CD4-positive, alpha-beta T cell (primary cell): Measurements from ENCODE around the gene TMEM164. TPM values are rescaled to one million over a fixed set of nuclear protein-coding genes. Genes with fewer than 3 reads are reported as not detected.
A peak's percentile ranks its signal among the peaks of the same experiment; 100 is the strongest.

Experiments used
- ATAC-seq: fragments of 200-7000 bp; cut with Tn5 transposase; one replicate; pipeline ENCODE4 v1.10.0; 2022; ENCODE audit warnings: mild to moderate bottlenecking; ENCODE audit not compliant: poor library complexity
- CTCF ChIA-PET: fragments of 350-600 bp; sonication (Branson Sonifier 250); formaldehyde crosslinking; loops from one replicate; lab custom pipeline; 2021; ENCODE audit warnings: antibody characterized with exemption, inconsistent platforms; lab: Charles Lee
- POLR2A ChIA-PET: fragments of 350-600 bp; sonication (Branson Sonifier 250); formaldehyde crosslinking; loops from one replicate; lab custom pipeline; 2021; ENCODE audit warnings: antibody characterized with exemption, inconsistent platforms; lab: Charles Lee
- DNase-seq, 14 experiments: peaks; one replicate each; pipeline ENCODE4 v3.0.0-alpha.2; 2013 to 2020; ENCODE audit warnings: mixed read lengths in 2 of 14
- H3K27ac ChIP-seq, 2 donors: one replicate each; pipeline versions ENCODE4 v1.5.1 to v1.7.0; 2013; ENCODE audit warnings: low read length in 2 of 2, low read depth in 1 of 2, mild to moderate bottlenecking in 1 of 2
- H3K27me3 ChIP-seq, 2 experiments: 1 replicate in 1 of 2; 2 replicates in 1 of 2; pipeline versions ENCODE4 v1.6.1 to v1.7.0; 2013; ENCODE audit warnings: low read length in 2 of 2, control low read depth in 1 of 2, mild to moderate bottlenecking in 1 of 2, moderate library complexity in 1 of 2; ENCODE audit not compliant: insufficient read depth in 2 of 2, control insufficient read depth in 1 of 2
- H3K36me3 ChIP-seq: one replicate; pipeline ENCODE4 v1.6.1; 2013; ENCODE audit warnings: low read length, control low read depth; ENCODE audit not compliant: insufficient read depth
- H3K4me1 ChIP-seq: one replicate; pipeline ENCODE4 v1.6.1; 2013; ENCODE audit warnings: low read length, control low read depth; ENCODE audit not compliant: insufficient read depth
- H3K4me3 ChIP-seq: one replicate; pipeline ENCODE4 v1.5.1; 2013; ENCODE audit warnings: mild to moderate bottlenecking, low read length, moderate library complexity
- H3K9me3 ChIP-seq, 2 experiments: 1 replicate in 1 of 2; 2 replicates in 1 of 2; pipeline versions ENCODE4 v1.6.1 to v1.7.0; 2013; ENCODE audit warnings: low read length in 2 of 2, mild to moderate bottlenecking in 2 of 2, control low read depth in 1 of 2, moderate library complexity in 1 of 2; ENCODE audit not compliant: control insufficient read depth in 1 of 2, insufficient read depth in 1 of 2
- H3K27ac Mint-ChIP-seq: one replicate; pipeline ENCODE4 v1.8.0; 2020; ENCODE audit warnings: mixed read lengths
- H3K27me3 Mint-ChIP-seq: one replicate; pipeline ENCODE4 v1.8.0; 2021; ENCODE audit warnings: mixed read lengths
- H3K36me3 Mint-ChIP-seq: one replicate; pipeline ENCODE4 v1.8.0; 2021; ENCODE audit warnings: low read depth, mixed read lengths
- H3K4me1 Mint-ChIP-seq: one replicate; pipeline ENCODE4 v1.8.0; 2021; ENCODE audit warnings: low read depth, mixed read lengths
- H3K4me3 Mint-ChIP-seq: one replicate; pipeline ENCODE4 v1.8.0; 2020; ENCODE audit warnings: mild to moderate bottlenecking, mixed read lengths
- H3K9me3 Mint-ChIP-seq: one replicate; pipeline ENCODE4 v1.8.0; 2020; ENCODE audit warnings: mixed read lengths
- intact Hi-C, 2 experiments: fragments of 100-400 bp; cut with DNase I in 1 of 2; cut with micrococcal nuclease in 1 of 2; formaldehyde crosslinking; loops; one replicate each; pipeline versions ENCODE4 v1.15.1 to v1.9.0; 2023 to 2025; cut with DNase I, micrococcal nuclease
- total RNA-seq, 174 experiments: library from RNA in 2 of 174; stranded (reverse) in 2 of 174; gene quantifications; one replicate each; pipeline ENCODE4 v1.2.3 and lab custom pipeline; 2021 to 2026
- TF ChIP-seq, protein P1 (sequence below): fragments of 200-600 bp; IDR thresholded peaks from one replicate; pipeline ENCODE4 v1.8.0; 2022; ENCODE audit warnings: antibody characterized with exemption, mild to moderate bottlenecking

TMEM164 gene
- total RNA-seq, 2 experiments from 2014 or later, result 11.1 to 13.4 TPM

DNA sequence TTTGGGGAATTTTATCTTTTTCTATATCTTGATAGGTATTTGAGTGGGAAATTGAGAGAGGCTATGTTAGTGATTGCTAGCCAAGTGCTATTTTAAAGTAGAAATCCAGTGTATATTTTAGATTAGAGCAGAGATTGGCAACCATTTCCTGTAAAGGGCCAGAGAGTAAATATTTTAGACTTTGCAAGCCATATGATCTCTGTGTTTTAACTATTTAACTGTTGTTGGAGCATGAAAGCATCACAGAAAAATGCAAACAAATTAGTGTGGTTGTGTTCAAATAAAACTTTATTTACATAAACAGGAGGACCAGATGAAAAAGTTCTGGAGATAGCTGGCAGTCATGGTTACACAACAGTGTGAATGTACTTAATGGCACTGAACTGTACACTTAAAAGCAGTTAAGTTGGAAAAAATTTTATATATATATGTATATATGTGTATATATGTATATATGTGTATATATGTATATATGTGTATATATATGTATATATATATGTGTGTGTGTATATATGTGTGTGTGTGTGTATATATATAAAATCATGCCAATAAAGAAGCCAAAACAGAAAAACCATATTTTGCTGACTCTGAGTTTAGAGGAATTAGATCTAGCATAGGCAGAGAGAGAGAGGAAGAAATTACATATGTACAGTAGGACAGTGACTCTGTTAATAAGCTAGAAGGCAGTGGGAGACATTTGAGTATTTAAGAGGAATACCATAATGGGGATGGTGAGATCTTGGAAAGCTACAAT, 83.4 kb downstream of the TMEM164 start:
- Histone ChIP-seq H3K4me1 (peaks cover 2% of the 10 kb centered on the region), H3K27ac (no peak overlapping the region), H3K9me3 (no peaks in the 10 kb centered on the region), H3K27me3 (no peaks in the 10 kb centered on the region), H3K4me3 (no peak overlapping the region), H3K36me3 (no peaks in the 10 kb centered on the region)
- TF ChIP-seq, protein P1, sequence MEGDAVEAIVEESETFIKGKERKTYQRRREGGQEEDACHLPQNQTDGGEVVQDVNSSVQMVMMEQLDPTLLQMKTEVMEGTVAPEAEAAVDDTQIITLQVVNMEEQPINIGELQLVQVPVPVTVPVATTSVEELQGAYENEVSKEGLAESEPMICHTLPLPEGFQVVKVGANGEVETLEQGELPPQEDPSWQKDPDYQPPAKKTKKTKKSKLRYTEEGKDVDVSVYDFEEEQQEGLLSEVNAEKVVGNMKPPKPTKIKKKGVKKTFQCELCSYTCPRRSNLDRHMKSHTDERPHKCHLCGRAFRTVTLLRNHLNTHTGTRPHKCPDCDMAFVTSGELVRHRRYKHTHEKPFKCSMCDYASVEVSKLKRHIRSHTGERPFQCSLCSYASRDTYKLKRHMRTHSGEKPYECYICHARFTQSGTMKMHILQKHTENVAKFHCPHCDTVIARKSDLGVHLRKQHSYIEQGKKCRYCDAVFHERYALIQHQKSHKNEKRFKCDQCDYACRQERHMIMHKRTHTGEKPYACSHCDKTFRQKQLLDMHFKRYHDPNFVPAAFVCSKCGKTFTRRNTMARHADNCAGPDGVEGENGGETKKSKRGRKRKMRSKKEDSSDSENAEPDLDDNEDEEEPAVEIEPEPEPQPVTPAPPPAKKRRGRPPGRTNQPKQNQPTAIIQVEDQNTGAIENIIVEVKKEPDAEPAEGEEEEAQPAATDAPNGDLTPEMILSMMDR, result no peak
- H3K4me1 Mint-ChIP-seq, result peaks cover 36% of the 10 kb centered on the region
- no peak for ATAC-seq
- H3K27me3 Mint-ChIP-seq, result no peaks in the 10 kb centered on the region
- H3K27ac Mint-ChIP-seq, result no peak overlapping the region
- POLR2A ChIA-PET, result no interaction called here
- intact Hi-C loops, result no loop called here
- no peak overlapping the region for H3K4me3 Mint-ChIP-seq
- peaks cover 8% of the 10 kb centered on the region for H3K36me3 Mint-ChIP-seq
- H3K9me3 Mint-ChIP-seq, result no peaks in the 10 kb centered on the region
- no peak for DNase-seq
- CTCF ChIA-PET, result no interaction called here

DNA sequence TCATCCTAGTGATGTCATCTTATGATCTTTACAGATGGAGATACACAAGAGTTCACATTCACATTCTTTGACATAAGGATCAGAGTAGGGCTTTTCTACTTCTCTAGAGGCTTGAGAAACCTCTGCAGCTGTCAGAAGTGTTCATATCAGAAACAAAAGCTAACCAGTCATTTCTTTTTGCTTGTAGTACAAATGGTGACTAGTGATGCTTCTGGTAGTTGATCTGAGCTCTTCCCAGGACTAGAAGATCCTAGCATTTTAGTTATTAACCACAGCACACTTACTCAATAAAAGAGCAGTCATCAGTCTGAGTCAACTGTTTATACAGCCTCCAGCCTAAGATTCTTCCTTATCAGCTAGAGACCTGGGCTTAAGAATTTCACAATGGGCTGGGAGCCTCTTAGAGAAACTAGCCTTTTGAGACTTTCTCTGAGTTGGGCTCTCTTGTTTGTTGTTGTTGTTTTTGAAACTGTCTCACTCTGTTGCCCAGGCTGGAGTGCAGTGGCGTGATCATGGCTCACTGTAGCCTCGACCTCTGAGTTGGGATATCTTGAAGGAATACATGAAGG, 84.1 kb downstream of the TMEM164 start:
- Histone ChIP-seq H3K27ac (no peak overlapping the region), H3K36me3 (no peaks in the 10 kb centered on the region), H3K4me3 (no peak overlapping the region), H3K4me1 (peaks cover 2% of the 10 kb centered on the region), H3K27me3 (no peaks in the 10 kb centered on the region), H3K9me3 (no peaks in the 10 kb centered on the region)
- H3K9me3 Mint-ChIP-seq, result no peaks in the 10 kb centered on the region
- TF ChIP-seq, protein P1, result no peak
- peak in 2 of 14 experiments; percentile 15 to 24 for DNase-seq
- CTCF ChIA-PET, result no interaction called here
- H3K4me1 Mint-ChIP-seq, result peaks cover 36% of the 10 kb centered on the region
- intact Hi-C loops, result no loop called here
- no peak overlapping the region for H3K27ac Mint-ChIP-seq
- H3K4me3 Mint-ChIP-seq, result no peak overlapping the region
- POLR2A ChIA-PET, result no interaction called here
- no peaks in the 10 kb centered on the region for H3K27me3 Mint-ChIP-seq
- ATAC-seq, result no peak
- peaks cover 4% of the 10 kb centered on the region for H3K36me3 Mint-ChIP-seq

DNA sequence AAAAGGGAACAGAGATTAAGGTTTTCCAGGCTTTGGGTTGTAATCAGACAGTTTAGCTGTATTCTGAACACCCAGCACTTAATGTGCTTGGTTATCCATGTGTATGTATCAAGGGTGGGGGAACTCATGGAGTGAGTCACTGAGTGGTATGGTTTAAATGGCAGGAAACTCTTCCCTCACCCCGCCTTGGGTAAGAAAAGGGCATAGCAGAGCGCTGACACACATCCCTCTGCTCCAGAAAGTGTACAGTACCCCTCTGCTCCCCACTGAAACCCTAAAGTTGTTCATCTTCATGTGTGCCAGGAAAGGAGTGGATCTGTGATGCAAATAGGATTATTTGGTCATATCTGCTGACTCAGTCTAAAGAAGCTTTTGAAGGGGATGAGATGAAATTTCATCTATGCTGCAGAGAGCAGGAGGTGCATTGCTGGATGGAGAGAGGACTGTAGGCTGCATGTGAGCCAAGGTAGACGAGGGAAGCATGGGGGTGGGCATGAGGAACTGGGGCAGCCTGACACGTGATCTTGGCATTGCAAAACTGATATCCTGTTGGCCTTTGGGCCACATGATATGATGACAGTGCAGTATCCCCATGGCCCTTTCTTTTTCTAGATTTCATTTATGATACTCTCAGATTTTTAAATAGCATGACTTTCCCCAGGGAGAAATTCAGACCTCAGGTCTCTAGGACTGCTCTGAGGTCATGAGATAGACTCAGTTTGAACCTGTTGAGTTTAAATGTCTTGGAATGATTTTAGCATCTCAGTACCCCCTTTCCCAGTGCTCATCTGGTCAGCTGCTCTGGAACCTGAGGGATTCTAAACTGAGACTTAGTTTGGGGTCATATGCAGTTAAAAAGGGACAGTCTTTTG, 84.8 kb downstream of the TMEM164 start:
- ATAC-seq, result no peak
- Histone ChIP-seq H3K9me3 (no peaks in the 10 kb centered on the region), H3K27ac (no peak overlapping the region), H3K4me1 (peaks cover 2% of the 10 kb centered on the region), H3K36me3 (no peaks in the 10 kb centered on the region), H3K4me3 (no peak overlapping the region), H3K27me3 (no peaks in the 10 kb centered on the region)
- Mint-ChIP-seq H3K36me3 (peaks cover 10% of the 10 kb centered on the region), H3K9me3 (no peaks in the 10 kb centered on the region), H3K27me3 (no peaks in the 10 kb centered on the region), H3K4me1 (peaks cover 36% of the 10 kb centered on the region), H3K4me3 (no peak overlapping the region), H3K27ac (no peak overlapping the region)
- peak in 2 of 14 experiments; percentile 27 to 39 for DNase-seq
- TF ChIP-seq, protein P1, result no peak
- intact Hi-C loops, result no loop called here
- ChIA-PET CTCF (no interaction called here), POLR2A (no interaction called here)
